Stimulated activated CD4-positive, alpha-beta T cell treated with anti-CD3 and anti-CD28 coated beads, Interleukin-12 subunit alpha, Interleukin-12 subunit beta, amount 100 ng/mL, for 48 hours (primary cell): ENCODE data around the gene CD300LG.
"Not testable (repeated sequence)": the region's sequence is repeated elsewhere in the genome, so short reads cannot be mapped to it uniquely, and the experiment has no call there.

ENCODE experiments used
- DNase-seq, 3 donors: peaks; one replicate each; pipeline ENCODE4 v3.0.0-alpha.2; 2020; ENCODE audit warnings: low read depth in 2 of 3, low spot score in 1 of 3

CD300LG gene, protein sequence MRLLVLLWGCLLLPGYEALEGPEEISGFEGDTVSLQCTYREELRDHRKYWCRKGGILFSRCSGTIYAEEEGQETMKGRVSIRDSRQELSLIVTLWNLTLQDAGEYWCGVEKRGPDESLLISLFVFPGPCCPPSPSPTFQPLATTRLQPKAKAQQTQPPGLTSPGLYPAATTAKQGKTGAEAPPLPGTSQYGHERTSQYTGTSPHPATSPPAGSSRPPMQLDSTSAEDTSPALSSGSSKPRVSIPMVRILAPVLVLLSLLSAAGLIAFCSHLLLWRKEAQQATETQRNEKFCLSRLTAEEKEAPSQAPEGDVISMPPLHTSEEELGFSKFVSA

DNA sequence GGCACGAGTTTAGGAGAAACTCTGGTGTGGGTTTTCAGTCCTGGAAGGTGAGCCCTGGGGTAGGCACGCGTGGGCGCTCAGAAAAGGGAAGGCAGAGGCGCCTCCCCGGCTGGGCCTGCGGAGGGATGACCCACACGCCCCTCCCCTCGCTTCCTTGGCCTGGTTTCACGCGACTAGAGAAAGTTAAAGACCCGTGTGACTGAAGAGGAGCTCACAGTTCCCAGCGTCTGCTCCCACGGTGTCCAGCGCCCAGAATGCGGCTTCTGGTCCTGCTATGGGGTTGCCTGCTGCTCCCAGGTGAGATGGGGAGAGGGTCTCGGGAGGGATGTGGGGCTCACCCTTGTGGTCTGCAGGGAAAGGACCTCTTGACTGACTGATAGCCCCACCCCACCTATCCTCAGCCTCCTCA, at the start of gene CD300LG:
Gene CD300LG (plus strand): TSS at position 214 of the 409 bp plus-strand sequence. CDS start 41 bp downstream, at position 255.
- DNase-seq: no peak

DNA sequence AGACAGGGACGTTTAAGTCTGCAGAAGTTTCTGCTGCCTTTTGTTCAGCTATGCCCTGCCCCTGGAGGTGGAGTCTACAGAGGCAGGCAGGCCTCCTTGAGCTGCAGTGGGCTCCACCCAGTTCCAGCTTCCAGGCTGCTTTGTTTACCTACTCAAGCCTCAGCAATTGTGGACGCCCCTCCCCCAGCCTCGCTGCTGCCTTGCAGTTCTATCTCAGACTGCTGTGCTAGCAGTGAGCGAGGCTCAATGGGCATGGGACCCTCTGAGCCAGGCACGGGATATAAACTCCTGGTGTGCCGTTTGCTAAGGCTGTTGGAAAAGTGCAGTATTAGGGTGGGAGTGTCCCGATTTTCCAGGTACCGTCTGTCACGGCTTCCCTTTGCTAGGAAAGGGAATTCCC, 49.0 kb upstream of the CD300LG start:
- not testable (repeated sequence) for DNase-seq

DNA sequence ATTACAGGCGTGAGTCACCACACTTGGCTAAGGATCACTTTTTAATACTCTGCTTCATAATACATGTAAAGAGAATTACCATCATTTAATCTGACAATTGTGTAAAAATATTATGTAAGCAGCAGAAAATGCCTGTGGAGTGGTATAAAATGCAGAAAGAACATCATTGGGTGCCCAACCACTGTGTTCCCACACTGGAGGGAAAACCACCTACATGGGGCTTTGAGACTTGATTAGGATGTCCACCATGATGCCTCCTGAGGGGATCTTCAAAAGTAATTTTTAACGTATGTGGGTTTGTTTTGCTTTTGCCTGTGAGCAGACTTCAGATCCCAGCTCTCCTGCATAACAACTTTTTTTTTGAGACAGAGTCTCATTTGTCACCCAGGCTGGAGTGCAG, 47.9 kb upstream of the CD300LG start:
- DNase-seq: no peak

DNA sequence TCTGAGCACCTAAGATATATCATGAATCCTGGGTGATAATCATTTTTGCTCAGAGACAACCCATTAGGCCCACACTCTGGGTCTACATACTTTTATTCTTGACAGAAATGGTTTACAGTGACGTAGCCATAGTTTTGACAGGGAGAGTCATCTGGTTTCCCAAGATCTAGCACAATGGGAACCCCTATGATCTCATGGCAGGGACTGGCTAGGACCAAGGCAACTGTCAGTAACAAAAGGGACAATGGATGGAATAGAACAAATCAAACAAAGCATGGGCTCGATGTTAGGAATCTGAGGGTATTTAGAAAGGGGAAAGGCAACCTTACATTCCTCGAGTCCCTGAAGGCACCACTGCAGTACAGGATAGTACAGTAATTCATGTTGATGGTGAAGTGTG, 46.2 kb upstream of the CD300LG start:
- no peak for DNase-seq

DNA sequence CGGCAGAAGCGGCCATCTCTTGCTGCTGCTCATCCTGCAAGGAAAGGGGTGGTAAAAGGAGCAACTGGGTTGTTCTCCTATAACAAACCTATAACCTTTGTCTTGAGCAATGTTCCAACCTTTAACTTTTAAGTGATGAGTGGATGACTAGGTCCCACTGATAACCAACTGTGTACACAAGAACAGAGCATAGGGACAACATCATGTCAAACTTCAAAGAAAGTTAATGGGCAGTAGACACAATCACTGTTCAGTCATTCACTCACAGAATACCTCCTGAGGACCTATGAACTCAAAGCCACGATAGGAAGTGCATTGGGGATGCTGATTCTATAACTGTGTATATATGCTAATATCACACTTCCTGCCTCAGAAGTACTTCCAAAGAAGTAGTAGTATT, 45.1 kb upstream of the CD300LG start:
- no peak for DNase-seq

DNA sequence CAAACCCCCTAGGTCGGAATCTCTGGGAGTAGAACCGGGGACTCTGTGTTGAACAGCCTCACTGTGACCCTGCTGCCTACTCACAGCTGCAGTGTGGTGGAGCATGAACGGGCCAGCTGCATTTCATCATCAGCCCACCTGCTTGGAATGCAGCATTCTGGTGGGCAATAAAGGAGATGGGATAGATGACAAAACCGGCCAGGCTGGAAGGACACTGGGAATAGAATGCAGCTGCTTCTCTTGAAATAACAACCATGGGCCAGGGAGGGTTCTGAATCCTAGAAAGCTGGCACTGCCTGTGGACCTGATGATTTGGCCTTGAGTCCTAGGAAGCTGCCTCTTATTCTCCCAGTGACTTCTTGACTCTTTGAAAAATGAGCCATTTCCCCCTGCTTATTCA, 43.2 kb upstream of the CD300LG start:
- no peak for DNase-seq

DNA sequence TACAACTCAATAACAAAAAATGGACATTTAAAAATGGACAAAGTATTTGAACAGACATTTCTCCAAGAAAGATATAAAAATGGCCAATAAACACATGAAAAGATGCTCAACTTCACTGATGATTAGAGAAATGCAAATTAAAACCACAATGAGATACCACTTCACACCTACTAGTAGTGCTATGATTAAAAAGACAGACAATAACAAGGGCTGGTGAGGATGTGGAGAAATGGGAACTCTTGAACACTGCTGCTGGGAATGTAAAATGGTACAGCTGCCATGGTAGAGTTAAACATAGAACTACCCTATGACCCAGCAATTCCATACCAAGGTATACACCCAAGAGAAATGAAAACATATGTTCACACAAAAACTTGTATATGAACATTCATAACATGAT, 41.9 kb upstream of the CD300LG start:
- DNase-seq: no peak

DNA sequence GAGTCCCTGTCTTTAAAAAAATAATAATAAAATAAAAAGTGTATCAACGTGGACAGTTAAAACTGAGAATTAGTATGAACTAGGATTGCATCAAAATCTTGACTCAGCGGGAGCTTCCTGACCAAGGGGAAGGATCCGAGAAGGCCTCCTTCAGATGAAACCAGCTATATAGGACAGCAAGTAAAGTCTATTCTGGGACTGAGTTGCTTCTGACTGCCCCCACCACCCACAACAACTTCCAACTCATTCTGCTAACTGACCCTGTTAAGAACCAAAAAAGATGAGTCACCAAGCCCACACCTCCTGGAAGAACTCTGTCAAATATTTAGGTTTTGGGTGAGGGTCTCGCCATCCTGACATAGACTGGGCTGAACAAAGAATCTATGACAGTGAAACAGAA, 38.9 kb upstream of the CD300LG start:
- DNase-seq: no peak

DNA sequence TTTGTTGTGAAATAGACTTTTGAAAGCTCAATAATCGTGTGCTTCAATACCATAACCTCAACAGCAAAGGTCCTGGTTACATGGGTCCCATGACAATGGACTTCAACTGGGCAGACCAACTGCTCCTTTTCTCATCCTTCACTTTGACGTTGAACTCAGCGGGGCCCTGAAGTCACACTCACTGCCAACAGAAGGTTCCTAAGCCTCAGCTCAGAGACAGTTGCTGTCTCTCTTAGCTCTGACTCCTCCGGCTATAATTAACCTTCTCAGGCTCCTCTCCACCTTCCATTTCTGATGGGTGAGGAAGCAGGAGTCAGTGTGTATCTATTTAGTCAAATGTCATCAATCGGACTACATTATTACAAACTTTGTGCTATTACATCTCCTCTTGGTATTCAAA, 37.9 kb upstream of the CD300LG start:
- no peak for DNase-seq

DNA sequence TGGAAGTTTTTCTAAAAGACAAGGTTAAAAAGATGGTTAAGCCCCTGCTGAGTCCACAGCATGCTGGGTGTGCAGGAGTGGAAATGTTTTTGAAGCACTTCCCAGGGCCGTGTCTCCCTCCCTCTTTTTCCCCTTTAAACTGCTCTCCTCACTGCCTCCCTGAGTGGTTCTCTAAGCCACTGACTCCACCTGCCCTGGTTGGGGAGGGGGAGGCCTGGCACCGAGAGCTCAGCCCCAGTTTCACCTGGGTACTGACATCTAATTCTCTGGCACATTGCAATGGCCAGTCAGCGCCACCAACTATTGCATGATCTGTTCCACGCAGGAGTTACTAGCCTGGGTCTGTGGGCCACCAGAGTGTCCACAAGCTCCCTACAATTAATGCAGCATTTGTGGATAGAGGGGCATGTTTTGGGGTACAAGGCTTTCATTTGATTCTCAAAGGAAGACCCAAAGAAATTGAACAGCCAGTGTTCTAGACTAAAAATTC, 36.7 kb upstream of the CD300LG start:
- DNase-seq: no peak

DNA sequence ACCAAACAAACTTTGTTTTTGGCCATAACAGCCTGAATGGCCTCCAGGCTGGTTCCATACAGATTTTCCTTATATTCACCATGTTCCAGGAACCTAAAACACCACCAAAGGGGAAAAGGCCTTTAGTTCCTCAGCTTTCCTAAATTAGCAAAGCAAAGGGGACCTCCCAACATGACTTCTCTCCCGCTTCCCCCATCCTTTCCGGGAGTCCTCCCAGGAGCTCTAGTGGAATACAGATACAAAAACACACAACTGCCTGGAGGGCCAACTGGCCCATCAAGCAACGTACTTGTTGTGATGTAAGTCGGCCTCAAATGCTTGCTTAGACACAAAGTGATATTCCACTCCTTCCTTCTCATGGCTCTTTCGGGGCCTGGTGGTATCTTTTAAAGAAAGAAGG, 36.2 kb upstream of the CD300LG start:
- DNase-seq: no peak

DNA sequence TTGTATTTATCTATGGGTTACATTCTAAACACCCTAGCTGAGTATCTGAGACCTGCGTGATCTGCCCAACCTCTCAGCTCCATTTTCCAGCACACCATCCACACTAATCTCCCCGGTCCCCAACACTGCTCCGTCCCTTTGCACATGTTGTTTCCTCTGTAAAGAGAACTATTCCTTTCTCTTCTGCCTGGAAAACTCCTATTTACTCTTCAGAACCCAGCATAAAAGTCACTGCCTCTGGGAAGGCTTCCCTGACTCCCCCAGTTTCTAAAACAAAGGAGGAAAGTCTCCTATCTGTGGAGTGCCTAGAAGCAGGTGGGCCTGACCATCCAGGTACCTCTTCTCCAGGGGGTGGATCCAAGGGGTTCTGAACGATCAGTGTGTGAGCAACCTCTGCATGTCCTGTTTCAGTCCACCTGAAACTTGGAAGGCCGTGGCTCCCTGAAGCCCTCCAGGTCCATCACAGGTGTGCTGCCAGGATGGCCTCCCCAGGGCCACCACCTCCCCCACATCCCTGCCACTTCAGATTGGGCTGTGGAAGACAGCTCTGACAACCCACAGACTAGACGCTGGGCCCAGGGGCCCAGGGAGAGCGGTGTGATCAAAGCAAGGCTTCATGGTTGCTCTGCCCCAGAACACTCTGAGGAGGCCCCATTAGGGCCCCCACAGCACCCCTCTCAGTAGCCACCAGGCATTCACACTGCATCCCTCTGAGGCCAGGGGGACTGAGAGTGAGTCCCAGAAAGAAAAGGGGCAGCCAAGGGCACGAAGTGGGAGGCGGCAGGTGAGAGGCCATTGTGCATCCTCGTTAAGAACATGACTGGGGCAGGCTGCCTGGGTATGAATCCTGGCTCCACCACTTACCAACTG, 34.3 kb upstream of the CD300LG start:
- DNase-seq: no peak

DNA sequence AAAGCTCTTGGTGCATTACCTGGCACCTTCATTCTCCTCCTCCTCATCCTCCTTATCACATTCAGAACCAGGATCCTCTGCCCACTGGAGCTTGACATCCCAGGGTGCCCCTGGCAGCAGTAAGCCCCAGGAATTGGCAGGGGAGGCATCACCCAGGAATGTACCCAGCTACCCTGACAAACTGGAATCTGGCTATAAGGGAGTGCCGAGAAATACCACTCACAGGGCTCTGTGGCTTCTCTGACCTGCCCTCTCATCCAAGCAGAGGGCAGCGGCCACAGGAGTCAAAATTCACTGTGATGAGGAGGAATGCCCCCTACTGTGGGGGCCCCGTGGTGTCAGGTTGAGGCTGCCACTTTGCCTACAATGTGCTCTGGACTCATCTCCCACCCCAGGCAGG, 33.6 kb upstream of the CD300LG start:
- no peak for DNase-seq

DNA sequence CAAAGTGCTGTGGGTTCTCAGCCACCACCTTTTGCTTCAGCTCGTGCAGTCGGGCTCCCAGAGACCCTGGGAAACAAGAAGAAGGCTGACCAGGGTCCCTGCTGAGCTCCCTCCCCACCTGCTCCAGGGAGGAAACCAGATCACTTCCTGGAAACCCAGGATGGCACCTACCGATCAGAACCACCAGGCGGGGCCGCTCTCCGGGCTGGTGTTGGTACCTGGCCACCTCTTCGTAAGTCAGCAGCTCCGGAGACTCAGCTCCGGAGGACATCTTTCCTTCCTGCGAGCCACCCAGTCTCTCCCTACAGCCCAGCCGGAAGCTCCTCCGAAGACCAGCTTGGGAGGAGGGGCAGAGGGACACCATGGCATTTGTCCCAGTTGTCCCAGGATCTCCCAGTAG, 33.0 kb upstream of the CD300LG start:
- DNase-seq: no peak

DNA sequence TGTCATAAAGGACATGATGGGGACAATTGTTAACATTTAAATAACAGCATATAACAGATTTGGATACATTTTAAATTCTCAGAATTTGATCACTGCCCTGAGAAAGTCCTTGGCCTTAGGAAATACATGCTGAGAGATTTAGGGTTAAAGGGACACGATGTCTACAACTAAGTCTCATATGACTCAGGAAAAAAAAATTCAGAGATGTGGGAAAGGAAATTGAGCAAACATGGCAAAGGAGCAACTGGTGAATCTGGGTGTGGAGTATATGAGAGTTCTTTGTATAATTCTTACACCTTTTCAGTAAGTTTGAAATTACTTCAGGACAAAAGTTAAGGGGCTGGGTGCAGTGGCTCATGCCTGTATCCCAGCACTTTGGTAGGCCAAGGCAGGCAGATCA, 32.3 kb upstream of the CD300LG start:
- DNase-seq: no peak

DNA sequence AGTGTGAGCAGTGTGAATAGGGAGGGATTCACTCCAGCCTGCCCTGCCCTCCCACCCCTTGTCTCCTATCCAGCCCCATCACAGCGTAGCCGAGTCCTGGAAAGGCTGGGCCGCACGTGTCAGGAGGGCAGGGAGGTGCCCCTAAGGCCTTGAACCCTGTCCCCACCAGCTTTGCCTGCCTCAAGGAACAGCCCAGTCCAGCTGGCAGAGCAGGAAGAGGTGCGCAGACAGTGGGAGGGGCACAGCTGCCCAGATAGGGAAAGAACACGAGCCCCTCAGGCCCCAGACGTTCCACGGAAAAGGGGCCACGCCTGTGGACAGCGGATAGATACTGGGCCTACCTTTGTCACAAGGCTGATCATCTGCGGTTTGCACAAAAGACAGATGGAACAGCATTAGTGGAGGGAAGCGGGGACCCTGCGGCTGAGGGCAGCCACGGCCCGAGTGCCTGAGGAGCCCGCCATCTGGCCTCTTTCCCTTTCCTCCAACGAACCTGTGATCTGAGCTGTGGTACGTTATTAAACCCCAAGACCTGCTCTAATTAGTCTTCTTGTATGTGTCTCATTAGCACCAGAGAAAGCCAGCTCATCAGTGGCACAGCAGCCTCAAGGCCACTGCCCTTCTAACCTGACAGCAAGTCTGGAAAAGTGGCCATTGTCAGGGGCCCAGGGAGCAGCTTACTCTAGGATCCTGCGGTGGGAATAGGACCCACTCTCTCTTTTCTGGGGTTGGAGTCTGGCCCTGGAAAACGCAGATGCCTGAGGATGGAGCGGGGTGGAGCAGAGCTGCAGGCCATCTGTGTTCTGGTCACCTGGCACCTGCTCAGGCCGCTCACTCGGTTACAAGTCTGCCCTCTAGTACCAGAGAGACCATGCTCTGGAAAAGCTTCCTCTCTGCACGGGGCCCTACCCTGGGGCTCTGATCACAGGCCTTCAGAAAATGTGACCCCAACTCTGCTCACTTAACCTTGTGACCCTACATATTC, 30.3 kb upstream of the CD300LG start:
- DNase-seq: no peak

DNA sequence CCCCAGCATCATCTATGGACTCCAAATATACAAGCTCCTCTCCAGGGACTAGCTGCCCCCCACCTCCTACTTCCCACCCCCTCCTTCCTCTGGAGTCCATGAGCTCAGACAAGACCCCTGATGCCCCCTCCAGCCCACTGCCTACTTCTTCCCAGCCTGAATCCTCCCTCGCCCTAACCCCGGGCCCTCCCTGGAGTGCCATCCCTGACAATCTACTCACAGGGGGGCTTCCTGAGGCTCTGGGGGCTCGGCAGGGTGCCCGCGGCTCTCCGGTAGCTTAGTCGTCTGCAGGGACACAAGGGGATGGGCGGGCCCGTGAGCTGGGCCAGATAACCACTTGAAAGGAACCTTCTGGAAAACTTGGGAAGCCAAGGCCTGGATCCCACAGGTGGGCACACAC, 29.1 kb upstream of the CD300LG start:
- DNase-seq: no peak

DNA sequence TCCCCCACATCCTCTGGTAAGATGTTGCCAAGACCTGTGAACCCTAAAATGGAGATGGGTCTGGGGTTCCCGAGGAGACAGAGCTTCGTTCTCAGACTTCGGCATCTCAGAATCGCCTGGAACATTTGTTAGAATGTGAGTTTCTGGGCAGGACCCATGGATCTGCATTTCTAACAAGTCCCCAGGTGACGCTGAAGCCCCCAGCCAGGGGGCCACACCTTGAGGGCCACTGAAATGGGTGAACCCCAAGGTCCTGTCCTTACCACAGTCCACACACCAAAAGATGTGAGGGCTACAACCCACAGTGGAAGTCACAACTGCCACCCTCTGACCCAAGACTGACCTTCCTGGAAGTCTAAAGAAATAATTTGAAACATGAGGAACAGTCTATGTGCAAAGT, 28.0 kb upstream of the CD300LG start:
- no peak for DNase-seq

DNA sequence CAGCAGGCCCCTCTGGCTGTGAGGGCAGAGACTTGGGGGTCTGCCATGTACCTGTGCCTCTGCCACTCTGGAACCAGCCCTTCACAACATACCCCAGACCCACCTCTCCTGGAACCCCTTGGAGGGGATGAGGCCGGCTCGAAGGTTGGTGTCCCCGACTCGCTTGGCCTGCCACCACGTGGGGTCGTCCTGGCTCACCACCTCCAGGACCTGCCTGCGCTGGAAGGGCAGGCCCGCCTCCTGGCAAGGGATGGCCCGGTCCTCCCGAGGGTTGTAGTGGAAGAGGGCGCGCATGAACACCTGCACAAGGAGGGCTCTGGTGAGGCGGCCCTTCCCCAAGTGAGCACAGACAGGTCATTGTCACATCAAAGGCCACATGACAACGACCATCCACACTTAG, 26.2 kb upstream of the CD300LG start:
- DNase-seq: no peak

DNA sequence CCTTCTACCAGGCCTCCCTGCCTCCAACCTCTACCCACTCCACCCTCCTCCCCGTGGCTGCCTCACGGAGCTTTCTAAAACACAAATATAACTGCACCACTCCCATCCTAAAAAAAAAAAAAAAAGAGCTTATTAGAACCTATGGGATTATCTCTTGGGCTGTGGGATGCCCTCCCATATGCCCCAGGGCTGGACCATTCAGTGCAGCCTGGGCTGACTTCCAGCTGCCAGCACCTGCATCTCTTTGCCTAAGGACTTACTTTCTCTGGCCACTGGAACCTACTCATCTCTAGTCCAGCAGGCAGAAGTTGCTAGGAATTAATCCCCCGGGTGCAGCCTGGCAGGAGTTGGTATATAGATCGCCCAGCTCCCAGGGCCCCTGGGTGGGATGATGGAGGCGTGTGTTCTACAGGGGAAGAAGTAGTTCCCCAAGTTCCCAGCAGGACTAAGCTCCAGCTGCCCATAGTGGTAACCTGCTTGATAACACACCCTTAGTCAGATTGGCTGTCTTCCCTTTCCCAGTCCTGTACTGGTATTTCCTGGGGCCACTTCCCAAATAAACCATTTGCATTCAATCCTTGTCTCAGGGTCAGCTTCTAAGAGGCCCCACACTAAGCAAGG, 24.3 kb upstream of the CD300LG start:
- no peak for DNase-seq
